ENCODE results near the gene FGF1.
A peak's percentile ranks its signal among the peaks of the same experiment; 100 is the strongest.
"Not testable (repeated sequence)": the region's sequence is repeated elsewhere in the genome, so short reads cannot be mapped to it uniquely, and the experiment has no call there.

FGF1 gene

DNA sequence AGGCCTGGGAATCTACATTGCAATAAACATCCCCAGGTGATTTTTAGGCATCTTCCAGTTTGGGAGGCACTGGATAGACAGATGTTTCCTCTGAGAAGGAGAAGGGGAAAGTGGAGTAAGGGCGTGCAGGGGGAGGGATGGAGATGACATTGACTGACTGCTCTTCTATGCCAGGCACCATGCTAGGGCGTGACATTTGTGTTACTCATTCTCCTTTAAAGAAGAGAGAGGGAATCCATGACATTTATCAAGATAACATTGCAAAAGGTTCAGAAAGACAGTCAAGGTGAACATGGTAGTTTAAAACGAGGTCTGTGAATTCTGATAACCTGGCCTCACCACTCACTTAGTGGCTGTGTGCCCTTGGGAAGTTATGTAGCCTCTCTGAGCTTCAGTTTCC lies 35.8 kb downstream of the FGF1 start (continued):
- TF ChIP-seq FEZF1 (tag by site-specific recombination; IDR thresholded peaks at IDR 0.05) (no peak), ZNF404 (tag by site-specific recombination; IDR thresholded peaks at IDR 0.05) (no peak), ZNF211 (tag by site-specific recombination; IDR thresholded peaks at IDR 0.05; ENCODE audit: low read depth) (no peak), ZSCAN30 (tag by site-specific recombination; IDR thresholded peaks at IDR 0.05) (no peak)

DNA sequence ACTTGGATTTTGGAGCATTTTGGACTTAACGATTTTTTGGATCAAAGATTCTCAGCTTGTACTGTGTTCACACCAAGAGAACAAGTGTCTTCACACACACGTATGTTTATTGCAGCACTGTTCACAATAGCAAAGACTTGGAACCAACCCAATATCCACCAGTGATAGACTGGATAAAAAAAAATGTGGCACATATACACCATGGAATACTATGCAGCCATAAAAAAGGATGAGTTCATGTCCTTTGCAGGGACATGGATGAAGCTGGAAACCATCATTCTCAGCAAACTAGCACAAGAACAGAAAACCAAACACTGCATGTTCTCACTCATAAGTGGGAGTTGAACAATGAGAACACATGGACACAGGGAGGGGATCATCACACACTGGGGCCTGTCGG lies 37.8 kb downstream of the FGF1 start:
- H3K27ac ChIP-seq (ENCODE audit: extremely low read depth, low read depth, low read length); H3K4me3 ChIP-seq (ENCODE audit: low read depth, low read length); H3K36me3 ChIP-seq (ENCODE audit: control insufficient read depth in 2 of 2, insufficient read depth in 1 of 2, low read length in 2 of 2); H3K4me1 ChIP-seq (ENCODE audit: control insufficient read depth, insufficient read depth, low read length); POLR2A ChIA-PET; H3K9me3 ChIP-seq (ENCODE audit: control insufficient read depth, insufficient read depth, low read depth, low read length): not testable (repeated sequence)
- TF ChIP-seq ZNF146 (tag by site-specific recombination; IDR thresholded peaks at IDR 0.05), result peak; percentile 99
- 0 out of 2 replicates have a peak, but pooled peaks have one; percentile 9 for TF ChIP-seq ZNF202 (tag by site-specific recombination; IDR thresholded peaks at IDR 0.05; ENCODE audit: borderline replicate concordance)
- TF ChIP-seq, protein P1, sequence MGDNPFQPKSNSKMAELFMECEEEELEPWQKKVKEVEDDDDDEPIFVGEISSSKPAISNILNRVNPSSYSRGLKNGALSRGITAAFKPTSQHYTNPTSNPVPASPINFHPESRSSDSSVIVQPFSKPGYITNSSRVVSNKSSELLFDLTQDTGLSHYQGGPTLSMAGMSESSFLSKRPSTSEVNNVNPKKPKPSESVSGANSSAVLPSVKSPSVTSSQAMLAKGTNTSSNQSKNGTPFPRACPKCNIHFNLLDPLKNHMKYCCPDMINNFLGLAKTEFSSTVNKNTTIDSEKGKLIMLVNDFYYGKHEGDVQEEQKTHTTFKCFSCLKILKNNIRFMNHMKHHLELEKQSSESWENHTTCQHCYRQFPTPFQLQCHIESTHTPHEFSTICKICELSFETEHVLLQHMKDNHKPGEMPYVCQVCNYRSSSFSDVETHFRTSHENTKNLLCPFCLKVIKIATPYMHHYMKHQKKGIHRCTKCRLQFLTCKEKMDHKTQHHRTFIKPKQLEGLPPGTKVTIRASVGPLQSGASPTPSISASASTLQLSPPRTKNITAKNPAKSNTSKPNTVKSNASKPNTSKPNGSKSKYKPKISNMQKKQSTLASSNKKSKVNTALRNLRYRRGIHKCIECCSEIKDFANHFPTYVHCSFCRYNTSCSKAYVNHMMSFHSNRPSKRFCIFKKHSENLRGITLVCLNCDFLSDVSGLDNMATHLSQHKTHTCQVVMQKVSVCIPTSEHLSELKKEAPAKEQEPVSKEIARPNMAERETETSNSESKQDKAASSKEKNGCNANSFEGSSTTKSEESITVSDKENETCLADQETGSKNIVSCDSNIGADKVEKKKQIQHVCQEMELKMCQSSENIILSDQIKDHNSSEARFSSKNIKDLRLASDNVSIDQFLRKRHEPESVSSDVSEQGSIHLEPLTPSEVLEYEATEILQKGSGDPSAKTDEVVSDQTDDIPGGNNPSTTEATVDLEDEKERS (tag by site-specific recombination; IDR thresholded peaks at IDR 0.05), result 0 out of 2 replicates have a peak, but pooled peaks have one; percentile 50
- TF ChIP-seq, protein P2, sequence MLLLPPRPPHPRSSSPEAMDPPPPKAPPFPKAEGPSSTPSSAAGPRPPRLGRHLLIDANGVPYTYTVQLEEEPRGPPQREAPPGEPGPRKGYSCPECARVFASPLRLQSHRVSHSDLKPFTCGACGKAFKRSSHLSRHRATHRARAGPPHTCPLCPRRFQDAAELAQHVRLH (tag by site-specific recombination; IDR thresholded peaks at IDR 0.05), result peak; percentile 80
- CTCF ChIA-PET, result interaction anchor here (1.1 to 1.5 kb wide), 2 partner anchors 62 to 65 kb away, joined by 3 to 5 read pairs; no protein-coding TSS in a partner anchor

DNA sequence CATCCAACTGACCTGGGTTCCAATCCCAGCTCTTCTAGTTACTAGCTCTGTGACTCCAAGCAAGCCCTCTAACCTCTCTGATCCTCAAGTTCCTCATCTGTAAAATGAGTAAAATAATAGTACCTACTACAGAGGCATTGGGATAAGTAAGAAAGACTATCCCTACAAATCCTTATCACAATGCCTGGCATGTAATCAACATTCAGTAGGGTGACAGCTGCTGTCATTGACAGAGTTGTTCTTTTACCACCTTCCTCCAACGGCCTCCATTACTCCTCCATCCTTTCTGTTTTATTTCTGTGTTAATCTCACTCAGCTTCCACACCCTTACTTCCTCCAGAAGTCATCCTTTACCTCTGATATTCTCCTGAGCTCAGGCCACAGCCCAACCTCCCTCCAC lies 40.4 kb downstream of the FGF1 start:
- ChIA-PET CTCF (interaction anchor here (0.6 to 6.0 kb wide), 7 partner anchors 9 to 433 kb away, joined by 3 to 52 read pairs (median 13); no protein-coding TSS in a partner anchor), POLR2A (interaction anchor here (1.7 kb wide), 1 partner anchor 53 kb away, joined by 4 read pairs; no protein-coding TSS in a partner anchor)
- no peak overlapping the region for H3K27ac ChIP-seq (ENCODE audit: extremely low read depth, low read depth, low read length)
- H3K36me3 ChIP-seq (ENCODE audit: control insufficient read depth in 2 of 2, insufficient read depth in 1 of 2, low read length in 2 of 2), result no peaks in the 10 kb centered on the region
- TF ChIP-seq ZNF175 (tag by site-specific recombination; IDR thresholded peaks at IDR 0.05) (no peak), ZNF521 (tag by site-specific recombination; IDR thresholded peaks at IDR 0.05) (no peak)
- H3K4me1 ChIP-seq (ENCODE audit: control insufficient read depth, insufficient read depth, low read length), result peaks cover 5% of the 10 kb centered on the region; the same call in 1 of the 2 replicates
- H3K9me3 ChIP-seq (ENCODE audit: control insufficient read depth, insufficient read depth, low read depth, low read length), result no peaks in the 10 kb centered on the region
- H3K4me3 ChIP-seq (ENCODE audit: low read depth, low read length), result no peak overlapping the region

DNA sequence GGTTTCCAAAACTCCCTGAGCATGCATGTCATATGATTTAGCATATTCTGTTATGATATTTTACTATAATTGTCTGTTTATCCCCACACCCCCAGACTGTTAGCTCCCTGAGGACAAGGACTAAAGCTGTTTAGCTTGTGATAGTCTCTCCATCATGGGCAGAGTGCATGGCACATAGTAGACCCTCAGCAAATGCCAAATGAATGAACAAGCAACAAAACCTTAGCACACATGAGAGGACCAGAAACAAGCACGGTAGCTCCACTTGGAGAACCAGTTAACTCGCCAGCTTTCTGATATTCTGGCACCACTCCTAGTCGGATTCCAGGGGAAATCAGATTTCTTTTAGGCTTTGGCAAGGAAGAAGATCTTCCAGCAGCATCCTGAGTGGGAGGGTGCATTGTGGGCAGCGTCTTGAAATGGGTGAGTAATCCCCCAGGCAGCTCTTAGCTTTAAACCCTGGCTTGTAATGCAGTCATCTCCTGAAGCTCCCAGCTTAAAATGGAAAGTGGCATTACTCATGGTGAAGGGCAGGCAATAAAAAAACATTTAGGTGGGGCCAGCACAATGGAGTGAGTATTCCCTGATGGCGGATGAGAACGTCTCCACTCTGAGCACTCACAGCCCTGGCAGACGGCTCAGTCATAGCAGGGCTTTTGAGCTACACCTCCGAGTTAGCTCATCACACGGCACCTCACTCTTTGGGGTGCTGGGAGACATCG lies 41.1 kb downstream of the FGF1 start:
- ChIA-PET POLR2A (interaction anchor here (0.8 to 1.7 kb wide), 2 partner anchors 54 to 676 kb away, joined by 4 to 6 read pairs; partner anchors contain the start of gene RNF14), CTCF (interaction anchor here (0.5 to 6.0 kb wide), 11 partner anchors 10 to 1406 kb away, joined by 3 to 52 read pairs (median 4); no protein-coding TSS in a partner anchor)
- H3K36me3 ChIP-seq (ENCODE audit: control insufficient read depth in 2 of 2, insufficient read depth in 1 of 2, low read length in 2 of 2), result no peaks in the 10 kb centered on the region
- no peaks in the 10 kb centered on the region for H3K9me3 ChIP-seq (ENCODE audit: control insufficient read depth, insufficient read depth, low read depth, low read length)
- no peak overlapping the region for H3K27ac ChIP-seq (ENCODE audit: extremely low read depth, low read depth, low read length)
- peaks cover 5% of the 10 kb centered on the region; the same call in 1 of the 2 replicates for H3K4me1 ChIP-seq (ENCODE audit: control insufficient read depth, insufficient read depth, low read length)
- H3K4me3 ChIP-seq (ENCODE audit: low read depth, low read length), result peak overlapping the region; percentile 21
- TF ChIP-seq ZNF19 (tag by site-specific recombination; IDR thresholded peaks at IDR 0.05; ENCODE audit: low read depth) (no peak), PRDM1 (tag by site-specific recombination; IDR thresholded peaks at IDR 0.05) (peak; percentile 82), ZNF16 (tag by site-specific recombination; IDR thresholded peaks at IDR 0.05; ENCODE audit: low read depth) (no peak), ZFP37 (tag by site-specific recombination; IDR thresholded peaks at IDR 0.05) (no peak), SP3 (tag by site-specific recombination; IDR thresholded peaks at IDR 0.05) (0 out of 2 replicates have a peak, but pooled peaks have one; percentile 14), GFI1B (tag by site-specific recombination; IDR thresholded peaks at IDR 0.05) (no peak), HOXD13 (CRISPR knock-in tag; IDR thresholded peaks at IDR 0.05; ENCODE audit: borderline replicate concordance) (peak; percentile 61; the same call in 1 of the 2 replicates), ZNF366 (tag by site-specific recombination; conservative IDR thresholded peaks at IDR 0.05) (peak; percentile 47; the same call in 1 of the 2 replicates)
- TF ChIP-seq, protein P3, sequence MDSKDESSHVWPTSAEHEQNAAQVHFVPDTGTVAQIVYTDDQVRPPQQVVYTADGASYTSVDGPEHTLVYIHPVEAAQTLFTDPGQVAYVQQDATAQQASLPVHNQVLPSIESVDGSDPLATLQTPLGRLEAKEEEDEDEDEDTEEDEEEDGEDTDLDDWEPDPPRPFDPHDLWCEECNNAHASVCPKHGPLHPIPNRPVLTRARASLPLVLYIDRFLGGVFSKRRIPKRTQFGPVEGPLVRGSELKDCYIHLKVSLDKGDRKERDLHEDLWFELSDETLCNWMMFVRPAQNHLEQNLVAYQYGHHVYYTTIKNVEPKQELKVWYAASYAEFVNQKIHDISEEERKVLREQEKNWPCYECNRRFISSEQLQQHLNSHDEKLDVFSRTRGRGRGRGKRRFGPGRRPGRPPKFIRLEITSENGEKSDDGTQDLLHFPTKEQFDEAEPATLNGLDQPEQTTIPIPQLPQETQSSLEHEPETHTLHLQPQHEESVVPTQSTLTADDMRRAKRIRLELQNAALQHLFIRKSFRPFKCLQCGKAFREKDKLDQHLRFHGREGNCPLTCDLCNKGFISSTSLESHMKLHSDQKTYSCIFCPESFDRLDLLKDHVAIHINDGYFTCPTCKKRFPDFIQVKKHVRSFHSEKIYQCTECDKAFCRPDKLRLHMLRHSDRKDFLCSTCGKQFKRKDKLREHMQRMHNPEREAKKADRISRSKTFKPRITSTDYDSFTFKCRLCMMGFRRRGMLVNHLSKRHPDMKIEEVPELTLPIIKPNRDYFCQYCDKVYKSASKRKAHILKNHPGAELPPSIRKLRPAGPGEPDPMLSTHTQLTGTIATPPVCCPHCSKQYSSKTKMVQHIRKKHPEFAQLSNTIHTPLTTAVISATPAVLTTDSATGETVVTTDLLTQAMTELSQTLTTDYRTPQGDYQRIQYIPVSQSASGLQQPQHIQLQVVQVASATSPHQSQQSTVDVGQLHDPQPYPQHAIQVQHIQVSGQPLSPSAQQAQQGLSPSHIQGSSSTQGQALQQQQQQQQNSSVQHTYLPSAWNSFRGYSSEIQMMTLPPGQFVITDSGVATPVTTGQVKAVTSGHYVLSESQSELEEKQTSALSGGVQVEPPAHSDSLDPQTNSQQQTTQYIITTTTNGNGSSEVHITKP (tag by site-specific recombination; IDR thresholded peaks at IDR 0.05), result peak; percentile 62
- TF ChIP-seq, protein P4, sequence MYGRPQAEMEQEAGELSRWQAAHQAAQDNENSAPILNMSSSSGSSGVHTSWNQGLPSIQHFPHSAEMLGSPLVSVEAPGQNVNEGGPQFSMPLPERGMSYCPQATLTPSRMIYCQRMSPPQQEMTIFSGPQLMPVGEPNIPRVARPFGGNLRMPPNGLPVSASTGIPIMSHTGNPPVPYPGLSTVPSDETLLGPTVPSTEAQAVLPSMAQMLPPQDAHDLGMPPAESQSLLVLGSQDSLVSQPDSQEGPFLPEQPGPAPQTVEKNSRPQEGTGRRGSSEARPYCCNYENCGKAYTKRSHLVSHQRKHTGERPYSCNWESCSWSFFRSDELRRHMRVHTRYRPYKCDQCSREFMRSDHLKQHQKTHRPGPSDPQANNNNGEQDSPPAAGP (tag by site-specific recombination; IDR thresholded peaks at IDR 0.05), result peak; percentile 93
